GM12891 (cell line): ENCODE measurements around the gene SYCP3.

Experiments used
- PAX5 ChIP-seq: IDR thresholded peaks from 2 replicates; pipeline ENCODE4 v1.6.1; 2011; ENCODE audit warnings: low read length, moderate library complexity, mild to moderate bottlenecking; ENCODE audit not compliant: insufficient read depth, severe bottlenecking
- POLR2A ChIP-seq: IDR thresholded peaks from 2 replicates; pipeline ENCODE4 v1.6.1; 2011; ENCODE audit warnings: low read depth, low read length, control low read depth
- POLR2AphosphoS5 ChIP-seq: IDR thresholded peaks from 2 replicates; pipeline ENCODE4 v1.6.1; 2011; ENCODE audit warnings: low read depth, low read length, control low read depth
- SPI1 ChIP-seq: IDR thresholded peaks from 2 replicates; pipeline ENCODE4 v1.6.1; 2011; ENCODE audit warnings: low read depth, low read length, control low read depth
- TAF1 ChIP-seq: IDR thresholded peaks from 2 replicates; pipeline ENCODE4 v1.6.1; 2011; ENCODE audit warnings: low read depth, low read length, control low read depth

DNA sequence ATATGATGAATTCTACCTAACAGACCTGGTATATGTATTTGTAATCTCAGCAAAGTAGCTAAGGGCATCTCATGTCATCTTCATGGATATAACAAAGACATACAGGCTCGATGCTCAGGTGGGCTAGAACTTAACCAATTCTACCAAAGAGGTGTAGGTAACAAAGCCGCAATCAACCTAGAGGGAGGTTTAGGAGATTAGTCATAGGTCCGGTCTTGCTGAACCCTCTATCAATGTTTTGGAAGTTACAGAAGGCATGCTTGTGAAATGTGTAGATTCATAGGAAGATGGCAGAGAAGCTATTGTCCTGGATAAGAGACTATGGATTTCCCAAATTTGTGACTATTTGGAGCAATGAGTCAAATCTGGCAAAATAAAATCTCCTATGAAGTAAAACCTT, 42.6 kb upstream of the SYCP3 start:
- TF ChIP-seq TAF1, result no peak
- no peak for TF ChIP-seq POLR2AphosphoS5
- TF ChIP-seq SPI1, result no peak
- no peak for TF ChIP-seq POLR2A
- TF ChIP-seq PAX5, result no peak
